ENCODE data around the gene PTPRQ.
A peak's percentile ranks its signal among the peaks of the same experiment; 100 is the strongest.

Gene PTPRQ

GRCh38 chr12:80607361-80608135 lies 163.5 kb downstream of the PTPRQ start:
- TF ChIP-seq POLR2A (IDR thresholded peaks at IDR 0.05; ENCODE audit: low read depth, low read length), result no peak
- FAIRE-seq (peak; percentile 67), DNase-seq (ENCODE audit: insufficient read length, low spot score) (no peak)

GRCh38 chr12:80617733-80618132 lies 173.7 kb downstream of the PTPRQ start:
- no peak for TF ChIP-seq POLR2A (IDR thresholded peaks at IDR 0.05; ENCODE audit: low read depth, low read length)
- DNase-seq (ENCODE audit: insufficient read length, low spot score) (no peak), FAIRE-seq (no peak)

GRCh38 chr12:80620281-80620680 lies 176.2 kb downstream of the PTPRQ start:
- DNase-seq (ENCODE audit: insufficient read length, low spot score) (no peak), FAIRE-seq (peak; percentile 23)
- TF ChIP-seq POLR2A (IDR thresholded peaks at IDR 0.05; ENCODE audit: low read depth, low read length), result no peak

- FAIRE-seq, result peak; percentile 52
- no peak for TF ChIP-seq POLR2A (IDR thresholded peaks at IDR 0.05; ENCODE audit: low read depth, low read length)
- DNase-seq (ENCODE audit: insufficient read length, low spot score), result no peak
Observed at GRCh38 chr12:80622271-80622670, 178.2 kb downstream of the PTPRQ start.

- TF ChIP-seq POLR2A (IDR thresholded peaks at IDR 0.05; ENCODE audit: low read depth, low read length), result no peak
- FAIRE-seq (no peak), DNase-seq (ENCODE audit: insufficient read length, low spot score) (no peak)
Observed at GRCh38 chr12:80625051-80625450, 181.0 kb downstream of the PTPRQ start.

- no peak for TF ChIP-seq POLR2A (IDR thresholded peaks at IDR 0.05; ENCODE audit: low read depth, low read length)
- DNase-seq (ENCODE audit: insufficient read length, low spot score) (no peak), FAIRE-seq (no peak)
Observed at GRCh38 chr12:80625901-80626300, 181.9 kb downstream of the PTPRQ start.

- DNase-seq (ENCODE audit: insufficient read length, low spot score) (no peak), FAIRE-seq (peak; percentile 52)
- no peak for TF ChIP-seq POLR2A (IDR thresholded peaks at IDR 0.05; ENCODE audit: low read depth, low read length)
Observed at GRCh38 chr12:80627782-80628181, 183.7 kb downstream of the PTPRQ start.

- no peak for TF ChIP-seq POLR2A (IDR thresholded peaks at IDR 0.05; ENCODE audit: low read depth, low read length)
- peak; percentile 3 for DNase-seq (ENCODE audit: insufficient read length, low spot score)
- FAIRE-seq, result peak; percentile 85
Observed at GRCh38 chr12:80632835-80633234, 188.8 kb downstream of the PTPRQ start.

GRCh38 chr12:80634903-80635302 lies 190.9 kb downstream of the PTPRQ start:
- TF ChIP-seq POLR2A (IDR thresholded peaks at IDR 0.05; ENCODE audit: low read depth, low read length), result no peak
- DNase-seq (ENCODE audit: insufficient read length, low spot score) (no peak), FAIRE-seq (no peak)

- FAIRE-seq, result no peak
- DNase-seq (ENCODE audit: insufficient read length, low spot score), result no peak
- no peak for TF ChIP-seq POLR2A (IDR thresholded peaks at IDR 0.05; ENCODE audit: low read depth, low read length)
Observed at GRCh38 chr12:80636832-80637231, 192.8 kb downstream of the PTPRQ start.

GRCh38 chr12:80641936-80642335 lies 197.9 kb downstream of the PTPRQ start:
- TF ChIP-seq POLR2A (IDR thresholded peaks at IDR 0.05; ENCODE audit: low read depth, low read length), result no peak
- DNase-seq (ENCODE audit: insufficient read length, low spot score) (no peak), FAIRE-seq (no peak)

GRCh38 chr12:80643961-80644360 lies 199.9 kb downstream of the PTPRQ start:
- FAIRE-seq (no peak), DNase-seq (ENCODE audit: insufficient read length, low spot score) (no peak)
- TF ChIP-seq POLR2A (IDR thresholded peaks at IDR 0.05; ENCODE audit: low read depth, low read length), result no peak

- TF ChIP-seq POLR2A (IDR thresholded peaks at IDR 0.05; ENCODE audit: low read depth, low read length), result no peak
- DNase-seq (ENCODE audit: insufficient read length, low spot score) (peak; percentile 3), FAIRE-seq (peak; percentile 83)
Observed at GRCh38 chr12:80648881-80649280, 204.8 kb downstream of the PTPRQ start.

- DNase-seq (ENCODE audit: insufficient read length, low spot score) (no peak), FAIRE-seq (no peak)
- no peak for TF ChIP-seq POLR2A (IDR thresholded peaks at IDR 0.05; ENCODE audit: low read depth, low read length)
Observed at GRCh38 chr12:80655751-80656150, 211.7 kb downstream of the PTPRQ start.

GRCh38 chr12:80659512-80660063 lies 215.6 kb downstream of the PTPRQ start:
- no peak for TF ChIP-seq POLR2A (IDR thresholded peaks at IDR 0.05; ENCODE audit: low read depth, low read length)
- DNase-seq (ENCODE audit: insufficient read length, low spot score) (no peak), FAIRE-seq (no peak)

All from H54 (cell line).